ENCODE measurements around the gene TECPR1.
A peak's percentile ranks its signal among the peaks of the same experiment; 100 is the strongest.
"Not testable (repeated sequence)": the region's sequence is repeated elsewhere in the genome, so short reads cannot be mapped to it uniquely, and the experiment has no call there.

TECPR1 gene

GRCh38 chr7:98225913-98226614 is 26.0 kb downstream of the TECPR1 start:
- DNase-seq, result no peak

- no peak for DNase-seq
These were observed 27.3 kb downstream of the TECPR1 start for GRCh38 chr7:98224701-98225181.

GRCh38 chr7:98223898-98224700 is 27.9 kb downstream of the TECPR1 start:
- DNase-seq, result no peak

- DNase-seq, result no peak
These were observed 28.6 kb downstream of the TECPR1 start for GRCh38 chr7:98223351-98223897.

GRCh38 chr7:98222533-98223195 is 29.4 kb downstream of the TECPR1 start:
- no peak for DNase-seq

GRCh38 chr7:98221611-98222532 is 30.2 kb downstream of the TECPR1 start:
- no peak for DNase-seq

GRCh38 chr7:98219382-98219781 is 32.6 kb downstream of the TECPR1 start:
- DNase-seq, result not testable (repeated sequence)

- DNase-seq, result no peak
These were observed 34.1 kb downstream of the TECPR1 start for GRCh38 chr7:98217623-98218582.

GRCh38 chr7:98216941-98217622 is 35.0 kb downstream of the TECPR1 start:
- no peak for DNase-seq

GRCh38 chr7:98215561-98216495 is 36.2 kb downstream of the TECPR1 start:
- no peak for DNase-seq

GRCh38 chr7:98214811-98215321 is 37.2 kb downstream of the TECPR1 start:
- peak; percentile 46 for DNase-seq

GRCh38 chr7:98213888-98214810 is 37.9 kb downstream of the TECPR1 start:
- DNase-seq, result peak; percentile 50

GRCh38 chr7:98213296-98213887 is 38.6 kb downstream of the TECPR1 start:
- DNase-seq, result peak; percentile 45

GRCh38 chr7:98212532-98213041 is 39.4 kb downstream of the TECPR1 start:
- DNase-seq, result peak; percentile 46

- DNase-seq, result no peak
These were observed 40.1 kb downstream of the TECPR1 start for GRCh38 chr7:98211676-98212531.

- no peak for DNase-seq
These were observed 40.8 kb downstream of the TECPR1 start, which contains the start of gene BHLHA15 for GRCh38 chr7:98211221-98211675. BHLHA15 (plus strand) TSS chr7:98211439; CDS start chr7:98212310, 871 bp downstream.

Measured in islet precursor cell (in vitro differentiated cells).